ENCODE data around the gene SAYSD1. TPM values are rescaled to one million over a fixed set of nuclear protein-coding genes. Genes with fewer than 3 reads are reported as not detected.

Gene SAYSD1
- total RNA-seq, 1 donor from 2014 or later, result 16.7 TPM

DNA sequence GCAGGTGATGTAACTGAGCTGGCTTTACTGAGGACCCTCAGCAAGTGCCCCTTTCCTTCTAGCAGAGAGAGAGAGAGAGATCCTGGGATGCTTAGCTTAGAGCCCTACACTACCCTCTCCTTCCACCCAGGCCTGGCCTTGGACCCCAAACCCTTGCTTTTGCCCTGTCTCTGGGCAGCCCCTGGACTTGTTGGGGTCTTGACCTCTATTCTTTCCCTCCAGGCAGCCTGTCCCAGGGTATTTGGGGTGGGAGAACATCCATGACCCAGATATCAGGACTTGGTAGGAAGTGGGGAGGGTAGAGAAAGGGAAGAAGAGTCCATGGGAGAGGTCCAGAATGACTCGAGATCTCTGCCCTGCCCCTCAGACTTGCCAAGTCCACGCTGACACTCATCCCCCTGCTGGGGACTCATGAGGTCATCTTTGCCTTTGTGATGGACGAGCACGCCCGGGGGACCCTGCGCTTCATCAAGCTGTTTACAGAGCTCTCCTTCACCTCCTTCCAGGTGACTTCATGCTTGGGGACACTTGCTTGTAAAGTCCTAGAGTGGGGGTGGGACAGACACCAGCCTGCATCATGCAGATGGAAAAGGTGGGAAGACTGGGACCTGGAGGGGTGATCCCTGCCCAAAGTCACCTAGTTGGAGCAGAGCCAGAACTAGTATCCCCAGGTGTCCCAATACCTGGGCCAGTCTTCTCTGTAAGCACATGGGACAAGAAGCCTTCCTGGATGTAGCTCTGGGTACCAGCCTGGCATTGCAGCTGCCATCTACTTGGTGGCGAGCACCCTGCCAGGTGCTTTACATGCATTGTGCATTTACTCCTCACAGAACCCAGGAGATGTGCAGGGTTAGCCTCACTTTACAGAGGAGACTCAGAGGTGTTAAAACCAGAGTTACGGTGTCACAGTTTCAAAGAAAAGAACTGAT is 35.5 kb downstream of the SAYSD1 start:
- no peak for DNase-seq (ENCODE audit: extremely low read depth, low read depth, low spot score)

DNA sequence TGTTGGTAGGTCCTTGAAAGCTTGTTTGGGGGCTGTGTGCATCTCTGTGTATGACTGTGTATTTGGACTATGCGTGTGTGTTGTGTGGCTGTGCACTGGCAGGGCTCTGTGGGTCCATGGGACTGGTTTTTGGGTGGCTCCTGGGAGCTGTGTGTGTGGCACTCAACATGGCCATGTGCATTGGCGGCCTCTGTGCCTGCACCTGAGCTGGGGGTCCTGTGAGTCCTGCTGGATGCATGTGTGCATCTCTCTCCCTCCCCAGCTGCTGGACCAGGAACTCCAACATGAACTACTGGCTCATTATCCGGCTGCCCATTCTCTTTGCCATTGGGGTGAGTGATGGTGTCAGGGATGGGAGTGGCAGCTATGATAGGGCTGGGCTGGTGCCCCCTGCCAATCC is 36.3 kb downstream of the SAYSD1 start:
- DNase-seq (ENCODE audit: extremely low read depth, low read depth, low spot score), result no peak

DNA sequence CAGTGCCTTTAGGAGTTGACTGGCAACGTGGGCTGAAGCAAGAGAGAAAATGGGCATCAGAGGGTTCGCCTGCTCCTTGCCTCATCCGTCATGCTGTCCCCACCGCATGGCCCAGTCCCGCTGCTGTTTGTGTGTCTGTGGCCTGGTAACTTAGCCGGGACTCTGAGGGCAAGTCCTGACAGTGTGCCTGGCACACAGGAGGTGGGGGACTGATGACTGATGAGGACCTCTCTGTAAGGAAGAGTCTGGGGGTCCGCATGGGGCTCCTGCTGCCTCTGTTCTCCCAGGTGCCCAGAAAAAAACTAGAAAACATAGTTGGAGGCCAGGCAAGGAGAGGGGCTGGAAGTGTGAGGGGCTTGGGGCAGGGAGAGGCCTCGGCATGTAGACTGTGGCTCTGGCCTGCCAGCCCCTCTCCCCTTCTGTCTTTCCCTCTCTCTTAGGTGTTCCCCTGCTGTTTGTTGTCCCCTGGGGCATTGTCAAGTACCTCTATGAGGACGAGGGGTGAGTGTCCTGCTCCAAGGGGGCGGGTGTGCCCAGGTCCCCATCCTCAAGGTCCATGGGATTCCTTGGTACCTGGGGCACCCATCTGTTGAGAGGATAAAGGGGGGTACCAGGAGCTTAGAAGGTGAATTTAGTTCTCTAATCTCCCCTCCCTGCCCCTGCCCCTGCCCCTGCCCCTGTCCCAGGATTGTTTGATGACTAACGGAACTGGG is 36.9 kb downstream of the SAYSD1 start:
- DNase-seq (ENCODE audit: extremely low read depth, low read depth, low spot score), result no peak

DNA sequence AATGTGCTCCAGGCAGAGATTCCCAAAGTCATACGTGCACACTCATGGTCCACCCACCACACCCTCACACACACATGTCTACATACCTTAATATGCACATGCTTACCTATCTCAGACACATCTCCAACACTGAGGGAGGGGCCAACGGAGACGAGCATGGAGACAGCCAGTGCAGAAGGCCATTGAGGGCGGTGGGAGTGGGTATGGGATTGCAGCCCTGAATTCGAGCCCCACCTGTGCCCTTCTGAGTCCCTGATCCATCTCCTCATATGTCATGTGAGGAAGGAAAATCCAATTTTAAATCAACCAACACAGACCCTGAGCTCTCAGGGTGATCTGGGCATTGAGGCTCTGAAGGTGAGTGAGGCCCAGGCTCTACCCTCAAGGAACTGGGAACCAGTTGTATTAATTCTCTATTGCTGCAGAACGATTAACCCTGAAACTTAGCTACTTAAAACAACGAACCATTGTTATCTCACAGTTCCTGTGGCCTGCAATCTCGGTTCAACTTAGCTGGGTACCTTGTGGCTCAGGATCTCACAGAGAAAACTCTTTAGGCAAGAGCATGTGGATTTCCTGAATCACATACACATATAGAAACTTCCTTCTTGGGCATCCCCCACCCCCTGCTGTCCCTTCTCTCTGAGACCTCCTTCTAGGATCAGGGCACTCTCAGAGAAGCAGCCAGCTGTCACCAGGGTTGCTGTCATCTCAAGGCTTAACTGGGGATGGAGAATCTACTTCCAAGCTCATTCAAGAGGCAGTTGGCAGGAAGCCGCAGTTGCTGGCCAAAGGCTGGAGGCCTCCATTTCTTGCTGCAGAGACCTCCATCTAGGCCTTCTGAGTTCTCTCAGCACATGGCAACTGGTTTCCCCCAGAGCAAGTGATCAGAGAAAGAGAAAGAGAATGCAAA is 38.1 kb downstream of the SAYSD1 start:
- DNase-seq (ENCODE audit: extremely low read depth, low read depth, low spot score), result no peak

DNA sequence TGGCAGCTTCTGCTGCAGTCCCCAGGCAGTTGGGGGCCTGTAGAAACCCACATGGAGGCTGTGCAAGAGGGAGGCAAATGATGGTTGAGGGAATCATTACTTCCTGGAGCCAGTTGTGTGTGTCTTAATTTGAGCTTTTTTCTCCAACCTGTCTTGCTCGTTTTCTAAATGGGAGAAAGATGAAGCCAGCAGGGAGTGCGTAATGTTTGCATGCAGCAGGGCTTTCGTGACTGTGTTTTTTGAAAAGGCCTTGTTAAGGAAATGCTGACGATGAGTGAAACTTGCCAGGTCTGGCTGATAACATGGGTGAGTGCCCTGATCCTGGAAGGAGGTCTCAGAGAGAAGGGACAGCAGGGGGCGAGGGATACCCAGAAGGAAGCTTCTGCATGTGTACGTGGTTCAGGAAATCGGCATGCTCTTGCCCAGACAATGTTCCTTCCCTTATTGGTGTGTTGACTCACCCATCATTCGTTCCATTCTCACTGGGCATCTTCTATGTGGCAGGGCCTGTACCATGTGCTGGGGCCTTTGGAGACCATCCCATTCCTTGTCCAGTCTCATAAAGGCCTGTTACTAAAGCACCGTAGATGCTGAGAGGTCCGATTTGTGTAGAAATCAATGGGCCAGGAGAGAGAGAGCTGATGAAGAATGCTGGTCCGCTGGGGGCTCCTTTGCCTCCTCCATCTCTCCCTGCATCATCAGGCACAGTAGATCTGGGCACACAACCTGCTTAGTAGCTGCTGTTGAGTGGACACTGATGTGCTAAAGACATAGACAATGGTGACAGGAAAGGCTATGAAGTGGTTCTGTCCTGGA is 39.0 kb downstream of the SAYSD1 start:
- DNase-seq (ENCODE audit: extremely low read depth, low read depth, low spot score), result no peak

DNA sequence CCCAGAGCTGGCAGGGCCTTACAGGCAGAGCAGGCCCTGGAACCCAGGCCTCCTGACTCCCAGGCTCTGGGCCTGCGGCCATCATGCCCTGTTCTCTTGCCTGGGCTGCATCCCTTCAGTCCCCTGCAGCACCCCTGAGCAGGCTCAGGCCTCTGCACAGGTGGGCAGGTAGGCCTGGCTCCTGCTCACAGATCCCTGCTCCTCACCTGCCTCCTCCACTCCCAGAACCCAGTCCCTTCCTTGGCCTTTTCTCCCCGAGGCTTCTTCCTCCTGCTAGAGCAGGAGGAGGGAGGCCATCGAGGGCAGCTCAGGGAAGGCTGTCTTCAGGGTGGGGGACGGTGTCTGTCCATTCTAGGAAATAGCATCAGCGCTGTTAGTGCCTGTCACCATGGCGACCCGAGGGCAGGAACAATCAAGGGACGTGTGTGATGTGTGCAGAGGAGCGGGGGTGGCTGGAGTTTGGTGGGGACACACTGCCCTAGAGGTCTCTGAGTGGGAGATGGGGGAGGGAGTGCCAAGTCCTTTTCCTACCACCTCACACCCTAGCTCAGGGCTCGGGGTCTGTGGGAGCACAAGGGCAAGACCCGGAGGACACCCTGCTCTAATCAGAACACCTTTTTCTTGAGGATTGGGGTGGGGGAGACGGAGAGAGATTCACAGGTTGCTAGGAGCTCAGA is 39.8 kb downstream of the SAYSD1 start:
- DNase-seq (ENCODE audit: extremely low read depth, low read depth, low spot score), result no peak

DNA sequence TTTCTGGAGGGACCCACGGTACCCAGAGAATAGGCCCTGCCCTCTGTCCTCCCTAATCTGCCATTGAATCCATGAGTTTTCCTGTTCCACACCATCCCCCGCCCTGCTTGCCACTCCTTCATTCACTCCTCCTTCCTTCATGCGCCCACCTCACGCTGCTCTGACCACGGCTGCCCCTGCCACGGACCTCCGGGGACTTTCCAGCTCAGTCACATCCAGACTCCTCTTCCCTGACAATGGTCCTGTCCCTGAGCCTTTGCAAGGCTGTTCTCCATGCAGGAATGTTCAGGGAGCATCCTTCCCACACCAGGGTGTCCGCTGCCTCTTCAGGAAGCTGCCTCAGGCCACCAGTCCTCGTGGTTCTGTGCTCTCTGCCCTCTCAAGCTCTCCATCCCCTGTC is 40.5 kb downstream of the SAYSD1 start:
- no peak for DNase-seq (ENCODE audit: extremely low read depth, low read depth, low spot score)

DNA sequence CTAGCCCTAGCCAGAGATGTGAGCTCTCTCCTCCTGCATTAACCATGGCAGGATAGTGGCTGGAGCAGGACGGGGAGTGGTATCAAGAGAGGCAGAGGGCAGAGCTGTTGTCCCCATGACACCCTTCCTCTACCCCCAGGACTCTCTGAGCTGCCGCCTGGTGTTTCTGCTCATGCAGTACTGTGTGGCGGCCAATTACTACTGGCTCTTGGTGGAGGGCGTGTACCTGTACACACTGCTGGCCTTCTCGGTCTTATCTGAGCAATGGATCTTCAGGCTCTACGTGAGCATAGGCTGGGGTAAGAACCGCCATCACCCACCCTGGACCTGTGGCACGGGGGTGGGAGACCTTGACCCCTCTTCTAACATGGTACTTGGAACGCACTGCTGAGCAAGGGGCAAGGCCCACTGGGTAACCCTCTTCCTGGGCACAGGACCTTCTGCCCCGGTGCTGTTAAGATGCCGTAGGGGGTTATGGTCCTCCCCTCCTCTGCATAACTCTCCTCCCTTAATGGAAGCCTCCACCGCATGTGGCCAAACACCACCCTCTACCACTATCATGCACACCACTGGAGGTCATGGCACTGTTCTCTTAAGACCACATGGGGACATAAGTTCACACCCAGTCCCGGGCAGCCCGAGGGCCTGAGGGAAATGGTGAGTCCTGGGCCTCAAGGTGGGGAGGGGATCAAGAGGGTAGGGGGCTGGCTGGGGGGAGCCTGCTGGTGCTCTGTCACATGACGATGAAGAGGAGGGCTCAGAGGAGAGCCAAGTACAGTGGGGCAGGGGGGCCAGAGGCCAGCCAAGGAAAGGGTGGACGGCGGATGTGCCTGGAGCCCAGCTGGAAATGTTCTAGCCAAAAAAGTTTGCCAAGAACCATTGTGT is 41.3 kb downstream of the SAYSD1 start:
- DNase-seq (ENCODE audit: extremely low read depth, low read depth, low spot score), result no peak

DNA sequence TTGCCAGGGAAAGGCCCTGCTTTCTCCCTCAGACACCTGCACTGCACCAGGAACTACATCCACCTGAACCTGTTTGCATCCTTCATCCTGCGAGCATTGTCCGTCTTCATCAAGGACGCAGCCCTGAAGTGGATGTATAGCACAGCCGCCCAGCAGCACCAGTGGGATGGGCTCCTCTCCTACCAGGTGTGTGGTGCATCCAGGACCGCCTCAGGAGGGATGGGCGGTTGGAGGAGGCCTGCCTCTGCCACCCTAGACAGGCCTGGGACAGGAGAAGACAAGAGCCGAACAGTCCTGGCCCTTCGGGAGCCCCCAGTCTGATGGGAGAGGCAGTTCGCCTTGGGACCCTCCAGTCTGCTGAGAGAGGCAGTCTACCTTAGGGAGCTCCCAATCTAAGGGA is 42.2 kb downstream of the SAYSD1 start:
- DNase-seq (ENCODE audit: extremely low read depth, low read depth, low spot score), result no peak

DNA sequence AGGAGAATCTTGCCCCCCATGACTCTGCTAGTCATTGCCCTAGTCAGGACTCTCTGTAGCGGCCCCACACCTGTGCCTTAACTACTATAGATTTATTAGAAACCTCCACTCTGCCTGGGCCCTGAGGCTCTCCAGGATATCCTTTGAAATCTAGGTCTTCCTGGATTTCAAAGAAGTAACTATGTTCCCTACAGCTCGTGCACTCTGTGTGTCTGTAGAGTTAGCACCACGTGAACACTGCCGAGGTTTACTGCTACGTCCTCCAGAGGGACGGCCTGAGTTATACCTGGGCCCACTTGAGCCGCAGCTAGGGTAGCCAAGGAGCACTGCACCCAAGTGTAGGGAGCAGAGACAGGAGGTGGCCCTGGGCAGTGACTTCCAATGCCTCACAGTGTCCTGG is 46.6 kb downstream of the SAYSD1 start:
- DNase-seq (ENCODE audit: extremely low read depth, low read depth, low spot score), result no peak

DNA sequence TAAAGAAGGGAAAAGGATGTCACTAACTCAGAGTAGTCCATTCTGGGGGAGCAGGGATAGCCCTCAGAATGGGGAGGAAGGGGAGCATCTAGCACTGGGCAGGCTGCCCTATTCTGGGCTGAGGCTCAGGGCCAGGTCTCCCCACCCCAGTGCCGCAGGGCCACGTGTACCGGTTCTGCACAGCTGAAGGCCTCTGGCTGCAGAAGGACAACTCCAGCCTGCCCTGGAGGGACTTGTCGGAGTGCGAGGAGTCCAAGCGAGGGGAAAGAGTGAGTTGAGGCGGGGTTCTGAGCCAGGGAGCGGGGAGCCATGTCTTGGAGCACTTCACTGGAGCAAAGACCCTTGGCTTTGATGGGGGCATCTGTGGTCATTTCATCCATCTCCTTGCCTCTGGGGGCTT is 49.4 kb downstream of the SAYSD1 start:
- DNase-seq (ENCODE audit: extremely low read depth, low read depth, low spot score), result no peak

DNA sequence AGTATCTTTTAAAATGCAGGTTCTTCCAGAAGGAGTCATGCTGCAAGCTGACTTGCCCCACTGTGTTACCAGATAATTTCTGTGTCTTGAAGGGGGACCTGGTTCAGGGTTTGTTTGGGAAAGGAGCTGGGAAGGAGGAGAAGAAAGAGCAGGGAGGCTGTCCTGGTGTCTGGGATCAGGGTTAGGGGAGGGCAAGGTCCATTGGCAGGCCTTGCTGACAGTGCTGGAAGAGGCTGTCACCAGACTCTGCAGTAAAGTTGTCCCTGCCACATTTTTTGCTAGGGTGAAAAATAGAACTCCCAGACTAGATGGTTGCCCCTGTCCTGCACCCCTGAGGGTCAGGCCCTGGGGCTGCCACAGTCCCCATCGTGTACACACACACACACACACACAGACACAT is 51.5 kb downstream of the SAYSD1 start:
- DNase-seq (ENCODE audit: extremely low read depth, low read depth, low spot score), result no peak

DNA sequence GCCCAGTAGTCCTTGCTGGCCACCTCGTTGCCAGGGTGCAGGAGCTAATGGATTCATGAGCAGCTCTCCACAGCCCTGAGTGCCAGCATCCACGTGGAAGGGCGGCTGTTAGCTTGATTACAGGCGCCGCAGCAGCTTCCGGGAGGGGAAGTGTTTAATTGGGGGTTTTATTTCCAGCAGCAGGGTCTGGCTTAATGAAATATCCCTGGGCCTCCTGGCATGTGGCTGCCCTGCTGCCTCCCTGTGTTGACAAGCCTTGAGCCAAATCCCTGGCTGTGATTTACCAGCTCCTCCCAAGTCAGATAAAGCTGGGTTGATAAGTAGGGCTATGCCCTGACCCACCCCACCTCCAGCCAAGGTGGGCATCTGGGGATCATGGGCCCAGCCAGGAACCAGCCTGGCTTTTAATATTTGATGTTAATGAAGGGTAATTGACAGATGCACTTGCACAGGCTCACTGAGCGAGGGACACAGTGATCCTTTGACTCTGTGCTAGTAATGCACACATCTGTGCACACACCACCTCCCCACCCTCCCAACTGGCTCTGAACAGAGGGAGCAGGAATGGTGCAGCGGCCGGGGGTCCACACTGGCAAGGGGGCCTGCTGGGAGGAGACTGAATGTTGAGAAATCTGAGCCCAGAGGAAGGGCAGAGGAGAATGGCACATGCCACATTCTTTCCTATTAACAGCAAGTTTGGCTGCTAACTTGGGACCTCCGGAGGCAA is 52.8 kb downstream of the SAYSD1 start:
- DNase-seq (ENCODE audit: extremely low read depth, low read depth, low spot score), result no peak

DNA sequence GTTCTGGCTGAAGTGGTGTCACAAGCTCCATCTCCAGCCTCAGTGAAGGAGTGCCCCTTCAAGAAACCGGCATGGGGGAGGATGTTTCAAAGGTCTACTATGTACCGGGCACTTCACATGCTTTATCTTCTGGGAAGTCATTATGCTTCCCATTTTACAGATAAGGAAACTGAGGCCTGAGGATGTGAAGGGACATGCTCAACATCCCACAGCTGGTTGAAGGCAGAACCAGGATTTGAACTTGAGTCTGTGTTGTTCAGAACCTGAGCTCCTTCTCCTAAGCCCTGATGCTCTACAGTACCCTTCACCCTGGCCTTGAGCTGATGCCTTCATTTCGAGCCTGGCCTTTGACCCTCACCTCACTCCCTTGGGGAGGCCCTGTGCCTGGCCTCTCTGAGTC is 53.4 kb downstream of the SAYSD1 start:
- no peak for DNase-seq (ENCODE audit: extremely low read depth, low read depth, low spot score)

DNA sequence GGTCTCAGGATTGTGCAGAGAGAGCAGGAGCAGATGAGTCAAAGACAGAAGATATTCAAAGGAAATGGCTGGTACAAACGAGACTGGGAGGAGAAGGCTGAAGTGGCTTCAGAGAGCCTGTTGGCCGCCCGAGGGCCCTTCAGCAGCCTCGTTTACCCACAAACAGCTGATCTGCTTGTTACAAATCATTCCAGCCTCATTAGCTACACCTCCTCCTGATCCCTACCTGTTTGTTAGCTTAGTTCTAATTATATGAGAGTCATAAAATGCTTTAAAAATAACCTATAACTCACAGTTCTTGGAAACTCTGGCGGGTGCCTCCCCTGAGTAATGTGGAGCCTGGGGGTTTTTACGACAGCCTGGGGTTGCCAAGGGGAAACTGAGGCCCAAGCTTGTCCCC is 53.8 kb downstream of the SAYSD1 start:
- no peak for DNase-seq (ENCODE audit: extremely low read depth, low read depth, low spot score)

DNA sequence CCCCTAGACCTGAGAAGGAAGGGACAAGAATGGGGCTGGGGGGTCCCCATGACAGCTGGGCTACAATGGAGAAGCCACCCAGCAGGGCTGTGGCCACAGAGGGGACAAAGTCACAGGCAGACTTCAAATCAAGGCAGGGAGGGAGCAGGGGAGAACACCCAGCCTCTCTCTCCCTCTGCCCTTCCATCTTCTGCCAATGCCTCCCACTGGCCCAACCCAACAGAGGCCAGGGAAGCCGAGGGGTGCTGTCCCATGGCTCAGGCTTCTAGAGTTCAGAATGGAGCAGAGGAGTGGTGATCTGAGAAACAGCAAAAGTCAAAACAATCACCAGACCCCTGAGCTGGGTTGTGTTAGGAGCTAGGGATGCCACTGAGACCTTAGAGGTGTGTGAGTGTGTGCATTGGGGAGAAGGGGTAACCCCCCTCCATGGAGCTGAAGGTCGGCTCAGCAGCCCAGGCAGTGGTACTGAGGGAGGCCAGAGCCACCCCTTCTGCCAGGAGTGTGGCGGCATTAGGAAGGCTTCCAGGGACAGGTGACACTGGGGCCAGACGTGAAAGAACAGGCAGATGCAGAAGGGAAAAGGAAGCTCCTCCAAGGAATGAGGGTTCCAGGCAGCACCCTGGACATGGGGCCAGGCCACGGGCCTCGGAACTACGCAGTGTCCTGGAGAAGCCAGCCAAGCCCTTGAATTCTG is 54.4 kb downstream of the SAYSD1 start:
- DNase-seq (ENCODE audit: extremely low read depth, low read depth, low spot score), result no peak

DNA sequence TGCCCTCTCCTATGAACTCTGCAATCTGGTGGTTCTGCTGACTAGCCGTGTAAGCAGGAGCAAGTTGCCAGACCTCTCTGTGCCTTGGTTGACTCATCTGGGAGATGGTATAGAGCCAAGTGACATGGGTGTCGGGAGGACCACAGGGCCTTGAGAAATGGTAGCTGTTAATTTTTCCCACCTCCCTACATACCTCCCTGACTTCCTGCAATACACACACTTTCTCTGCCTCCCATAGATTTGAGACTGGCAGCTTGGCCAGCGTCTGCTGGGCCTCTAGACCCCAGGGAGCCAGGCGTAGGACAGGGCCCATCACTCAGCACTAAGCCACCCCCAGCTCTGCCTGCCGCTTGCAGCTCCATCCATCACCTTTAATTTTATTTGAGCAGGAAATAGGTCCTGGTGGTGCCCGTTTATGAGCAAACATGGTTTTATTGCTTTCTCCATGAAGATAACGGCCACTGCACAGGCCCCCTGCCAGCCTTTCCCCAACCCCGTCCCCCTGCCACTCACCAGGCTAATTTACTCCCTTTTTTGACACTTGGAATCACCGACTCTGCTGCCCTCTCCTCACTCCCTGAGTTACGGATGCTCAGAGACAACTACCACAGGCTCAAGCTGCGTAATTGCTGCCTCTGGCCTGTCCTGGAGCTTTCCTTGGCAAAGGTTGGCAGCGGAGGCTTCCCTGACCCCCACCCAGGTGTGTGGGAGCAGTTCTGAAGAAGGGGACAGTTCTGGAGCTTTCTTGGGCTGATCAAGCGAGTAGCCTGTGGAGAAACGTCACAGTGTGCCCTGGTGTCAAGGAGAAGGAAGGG is 55.3 kb downstream of the SAYSD1 start:
- DNase-seq (ENCODE audit: extremely low read depth, low read depth, low spot score), result no peak
